ENCODE data around the gene EDN2.

DNA sequence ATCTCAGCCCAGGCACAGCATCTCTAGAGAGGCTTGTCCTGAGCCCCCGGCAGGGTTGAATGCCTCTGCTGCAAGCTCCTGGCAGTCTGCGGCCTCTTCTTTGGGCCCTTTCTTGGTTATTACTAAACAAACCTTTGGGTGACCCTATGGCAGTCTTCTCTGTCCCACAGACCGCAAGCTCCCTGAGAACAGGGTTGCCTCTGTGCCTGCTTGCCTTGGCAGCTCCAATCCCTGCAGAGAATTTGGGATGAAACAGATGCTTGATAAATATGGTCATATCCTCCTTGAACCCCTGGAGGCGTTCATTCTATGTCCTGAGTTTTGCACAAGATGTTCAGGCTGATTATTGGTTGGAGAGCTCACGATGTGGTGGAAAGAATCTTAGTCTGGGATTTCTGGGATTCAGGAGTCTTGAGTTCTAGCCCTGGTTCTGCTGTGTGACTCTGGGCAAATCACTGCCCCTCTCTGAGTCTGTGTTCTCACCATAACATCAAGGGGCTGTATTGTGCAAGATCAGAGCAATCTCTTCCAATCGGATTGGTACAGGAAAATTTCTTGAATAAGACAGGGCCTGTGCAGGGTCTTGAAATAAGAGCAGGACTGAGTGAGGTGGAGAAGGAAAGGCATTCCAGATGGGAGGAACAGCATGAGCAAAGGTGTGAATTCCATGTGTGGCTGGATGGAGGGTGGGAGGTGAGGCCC, 49.6 kb downstream of the EDN2 start:
- TF ChIP-seq EZH2 (IDR thresholded peaks at IDR 0.05; ENCODE audit: insufficient read depth, poor library complexity, severe bottlenecking) (no peak), EZH2phosphoT487 (IDR thresholded peaks at IDR 0.05; ENCODE audit: insufficient read depth, low read depth) (no peak)
